ENCODE data around the gene DZIP3. TPM values are rescaled to one million over a fixed set of nuclear protein-coding genes. Genes with fewer than 3 reads are reported as not detected.
"Not testable (repeated sequence)": the region's sequence is repeated elsewhere in the genome, so short reads cannot be mapped to it uniquely, and the experiment has no call there.

Gene DZIP3
- total and polyA plus RNA-seq, 9 donors: 12.6 to 21.8 (median 17.2) TPM

DNA sequence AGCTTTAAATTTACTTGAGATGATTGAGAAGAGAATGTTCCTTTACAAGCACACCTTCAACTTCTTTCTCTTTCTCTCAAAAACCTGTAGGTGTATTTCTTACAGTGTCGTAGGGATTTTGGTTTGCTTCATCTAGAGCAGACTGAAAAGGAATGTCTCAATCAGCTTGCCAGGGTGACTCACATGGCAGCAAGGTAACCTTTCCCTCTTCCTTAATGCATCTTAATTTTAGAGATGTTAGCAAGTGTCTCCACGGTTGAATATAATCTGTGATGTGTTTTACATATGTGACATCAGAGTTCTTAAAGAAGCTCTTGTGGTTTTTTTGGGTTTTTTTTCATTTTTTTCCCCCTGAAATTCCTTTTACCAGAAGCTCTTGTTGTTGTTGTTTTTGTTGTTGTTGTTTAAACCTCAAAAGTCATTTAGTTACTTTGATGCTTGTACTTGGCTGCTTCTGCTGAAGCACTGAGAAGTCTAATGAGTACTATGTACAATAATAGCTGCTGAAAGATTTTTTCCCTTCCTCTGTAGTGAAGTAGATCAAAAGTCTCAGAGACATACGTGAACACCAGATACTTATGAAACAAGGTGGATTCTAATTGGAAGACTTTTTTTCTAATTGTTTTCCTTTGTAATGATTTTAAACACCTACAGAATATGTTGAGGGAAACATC is 84.6 kb downstream of the DZIP3 start:
- H3K9me3 ChIP-seq (replicated peaks; ENCODE audit: control insufficient read depth, low read depth, low read length): no peaks in the 10 kb centered on the region
- no peaks in the 10 kb centered on the region for H3K4me1 ChIP-seq (ENCODE audit: control insufficient read depth, insufficient read depth, low read length)
- peak; percentile 1 for DNase-seq
- H3K4me3 ChIP-seq (ENCODE audit: low read length): no peak overlapping the region
- no CpG with 5 or more reads among the region's 3 CpGs for WGBS (ENCODE audit: insufficient coverage)
- no peak overlapping the region for H3K27ac ChIP-seq (ENCODE audit: low read length)
- H3K36me3 ChIP-seq (ENCODE audit: control insufficient read depth, insufficient read depth, low read length): peaks cover 7% of the 10 kb centered on the region
- no peaks in the 10 kb centered on the region for H3K27me3 ChIP-seq (ENCODE audit: control insufficient read depth, insufficient read depth, low read length)

DNA sequence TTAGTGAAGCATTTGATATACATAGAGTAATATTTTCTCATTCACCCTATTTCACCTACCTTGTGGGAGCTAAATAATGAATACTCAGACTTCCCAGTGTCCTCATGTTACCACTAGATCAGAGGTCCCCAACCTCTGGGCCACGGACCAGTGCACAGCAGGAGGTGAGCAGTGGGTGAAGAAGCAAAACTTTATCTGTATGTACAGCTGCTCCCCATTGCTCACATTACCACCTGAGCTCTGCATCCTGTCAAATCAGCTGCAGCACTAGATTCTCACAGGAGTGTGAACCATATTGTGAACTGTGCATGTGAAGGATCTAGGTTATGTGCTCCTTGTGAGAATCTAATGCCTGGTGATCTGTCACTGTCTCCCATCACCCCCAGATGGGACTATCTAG is 88.3 kb downstream of the DZIP3 start:
- no peak for DNase-seq
- H3K4me1 ChIP-seq (ENCODE audit: control insufficient read depth, insufficient read depth, low read length): no peaks in the 10 kb centered on the region
- no peak overlapping the region for H3K4me3 ChIP-seq (ENCODE audit: low read length)
- peaks cover 10% of the 10 kb centered on the region for H3K36me3 ChIP-seq (ENCODE audit: control insufficient read depth, insufficient read depth, low read length)
- H3K9me3 ChIP-seq (replicated peaks; ENCODE audit: control insufficient read depth, low read depth, low read length): no peaks in the 10 kb centered on the region
- WGBS (ENCODE audit: insufficient coverage): 100% methylated on average over 1 of the region's 1 CpG
- no peaks in the 10 kb centered on the region for H3K27me3 ChIP-seq (ENCODE audit: control insufficient read depth, insufficient read depth, low read length)
- H3K27ac ChIP-seq (ENCODE audit: low read length): no peak overlapping the region

DNA sequence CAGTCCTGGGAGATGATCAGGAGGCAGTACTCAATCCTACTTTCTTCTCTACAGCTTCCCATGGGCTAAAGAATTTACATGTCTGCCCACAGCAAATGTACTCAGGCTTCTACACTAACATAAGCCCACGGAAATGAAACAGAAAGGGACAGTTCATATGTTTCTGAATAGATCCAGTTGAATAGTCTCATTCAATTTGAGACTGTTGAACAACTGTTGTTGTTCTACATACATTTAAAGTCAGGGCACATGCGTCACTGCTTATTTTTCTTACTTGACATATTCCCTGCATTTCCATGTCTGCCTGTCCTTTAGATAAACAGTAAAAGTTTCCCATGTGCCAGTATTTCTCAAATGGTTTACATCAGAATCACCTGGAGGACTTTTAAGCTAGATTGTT is 102.8 kb downstream of the DZIP3 start:
- 100% methylated on average over 1 of the region's 2 CpGs for WGBS (ENCODE audit: insufficient coverage)
- H3K9me3 ChIP-seq (replicated peaks; ENCODE audit: control insufficient read depth, low read depth, low read length); H3K27me3 ChIP-seq (ENCODE audit: control insufficient read depth, insufficient read depth, low read length); H3K27ac ChIP-seq (ENCODE audit: low read length); H3K4me3 ChIP-seq (ENCODE audit: low read length); H3K4me1 ChIP-seq (ENCODE audit: control insufficient read depth, insufficient read depth, low read length); DNase-seq: not testable (repeated sequence)
- peaks cover 19% of the 10 kb centered on the region for H3K36me3 ChIP-seq (ENCODE audit: control insufficient read depth, insufficient read depth, low read length)

DNA sequence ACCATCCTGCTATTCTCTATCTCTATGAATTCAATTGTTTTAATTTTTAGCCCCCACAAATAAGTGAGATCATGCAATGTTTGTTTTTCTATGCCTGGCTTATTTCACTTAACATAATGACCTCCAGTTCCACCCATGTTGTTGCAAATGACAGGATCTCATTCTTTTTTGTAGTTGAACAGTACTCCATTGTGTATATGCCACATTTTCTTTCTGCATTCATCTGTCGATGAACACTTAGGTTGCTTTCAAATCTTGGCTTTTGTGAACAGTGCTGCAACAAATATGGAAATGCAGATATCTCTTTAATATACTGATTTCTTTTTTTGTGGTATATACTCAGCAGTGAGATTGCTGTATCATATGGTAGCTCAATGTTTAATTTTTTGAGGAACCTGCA is 108.9 kb downstream of the DZIP3 start:
- H3K27ac ChIP-seq (ENCODE audit: low read length): no peak overlapping the region
- no CpG with 5 or more reads among the region's 1 CpG for WGBS (ENCODE audit: insufficient coverage)
- no peaks in the 10 kb centered on the region for H3K27me3 ChIP-seq (ENCODE audit: control insufficient read depth, insufficient read depth, low read length)

DNA sequence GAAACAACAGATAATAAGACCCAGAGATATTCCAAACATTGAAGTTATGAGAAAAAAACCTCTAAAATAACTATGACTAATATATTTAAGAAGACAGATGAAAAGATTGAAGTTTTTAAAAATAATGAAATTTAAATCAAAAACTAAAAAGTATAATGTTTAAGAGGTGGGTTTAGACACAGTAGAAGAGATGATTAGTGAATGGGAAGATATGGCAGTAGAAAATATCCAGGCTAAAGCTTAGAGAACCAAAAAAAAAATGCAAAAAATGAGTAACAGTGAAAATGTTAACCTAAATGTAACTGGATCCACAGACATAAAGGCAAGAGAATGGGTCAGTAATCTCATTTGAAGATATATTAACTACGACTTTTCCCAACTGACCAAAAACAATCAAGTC is 115.5 kb downstream of the DZIP3 start:
- H3K4me3 ChIP-seq (ENCODE audit: low read length): no peak overlapping the region
- H3K9me3 ChIP-seq (replicated peaks; ENCODE audit: control insufficient read depth, low read depth, low read length): peaks cover 5% of the 10 kb centered on the region
- no peaks in the 10 kb centered on the region for H3K27me3 ChIP-seq (ENCODE audit: control insufficient read depth, insufficient read depth, low read length)
- no CpG with 5 or more reads among the region's 1 CpG for WGBS (ENCODE audit: insufficient coverage)
- no peak overlapping the region for H3K27ac ChIP-seq (ENCODE audit: low read length)
- no peaks in the 10 kb centered on the region for H3K4me1 ChIP-seq (ENCODE audit: control insufficient read depth, insufficient read depth, low read length)
- DNase-seq: no peak
- H3K36me3 ChIP-seq (ENCODE audit: control insufficient read depth, insufficient read depth, low read length): no peaks in the 10 kb centered on the region

More for the DNA sequence above, 108.9 kb downstream of the DZIP3 start:
- H3K9me3 ChIP-seq (replicated peaks; ENCODE audit: control insufficient read depth, low read depth, low read length): no peaks in the 10 kb centered on the region
- H3K4me3 ChIP-seq (ENCODE audit: low read length): no peak overlapping the region
- no peaks in the 10 kb centered on the region for H3K4me1 ChIP-seq (ENCODE audit: control insufficient read depth, insufficient read depth, low read length)
- peaks cover 2% of the 10 kb centered on the region for H3K36me3 ChIP-seq (ENCODE audit: control insufficient read depth, insufficient read depth, low read length)
- DNase-seq: no peak

DNA sequence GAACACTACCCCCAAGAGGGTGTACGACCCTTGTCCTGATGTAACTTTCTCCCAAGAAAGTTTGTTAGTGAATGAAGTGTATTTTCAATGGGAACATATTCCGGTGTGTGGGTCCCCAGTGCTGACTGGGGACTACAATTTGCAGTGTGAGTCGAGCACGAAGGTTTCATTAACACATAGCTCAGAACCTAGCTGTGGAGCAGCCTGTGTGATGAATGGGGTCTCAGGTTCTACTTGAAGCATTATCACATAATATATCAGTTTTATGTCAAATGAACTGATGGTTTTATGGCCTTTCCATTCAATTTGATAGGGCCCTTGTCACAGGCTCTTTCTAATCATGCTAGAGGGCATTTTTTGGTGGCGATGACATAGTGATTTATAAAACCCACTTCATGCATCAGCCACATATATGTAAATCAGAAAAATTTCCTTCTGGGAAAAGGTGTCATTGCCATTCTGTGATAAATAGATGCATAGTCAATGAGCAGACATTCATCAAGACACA is 123.5 kb downstream of the DZIP3 start:
- no peak overlapping the region for H3K27ac ChIP-seq (ENCODE audit: low read length)
- H3K27me3 ChIP-seq (ENCODE audit: control insufficient read depth, insufficient read depth, low read length): no peaks in the 10 kb centered on the region
- no peak for DNase-seq
- no peak overlapping the region for H3K4me3 ChIP-seq (ENCODE audit: low read length)
- no peaks in the 10 kb centered on the region for H3K9me3 ChIP-seq (replicated peaks; ENCODE audit: control insufficient read depth, low read depth, low read length)
- no peaks in the 10 kb centered on the region for H3K36me3 ChIP-seq (ENCODE audit: control insufficient read depth, insufficient read depth, low read length)
- no peaks in the 10 kb centered on the region for H3K4me1 ChIP-seq (ENCODE audit: control insufficient read depth, insufficient read depth, low read length)
- 33% methylated on average over 2 of the region's 5 CpGs for WGBS (ENCODE audit: insufficient coverage)

DNA sequence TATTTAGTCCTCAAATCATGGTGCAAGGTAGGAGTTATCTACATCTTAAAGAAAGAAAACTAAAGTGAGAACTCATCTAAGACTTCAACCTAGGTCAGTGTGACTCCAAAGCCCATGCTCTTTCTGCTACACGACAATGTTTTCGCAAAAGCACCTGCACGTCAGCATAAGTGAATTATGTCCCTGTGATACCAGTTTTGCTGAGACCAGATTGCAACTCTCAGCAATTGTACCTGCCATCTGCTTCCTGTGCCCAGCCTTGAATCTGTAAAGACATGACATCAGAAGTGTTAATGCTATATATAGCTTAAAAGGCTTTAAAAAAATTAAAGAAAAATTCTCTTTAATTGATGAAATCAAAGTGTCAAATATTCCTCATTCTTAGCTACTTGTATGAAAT is 124.3 kb downstream of the DZIP3 start:
- Histone ChIP-seq H3K9me3 (replicated peaks; ENCODE audit: control insufficient read depth, low read depth, low read length) (no peaks in the 10 kb centered on the region), H3K4me1 (ENCODE audit: control insufficient read depth, insufficient read depth, low read length) (no peaks in the 10 kb centered on the region), H3K36me3 (ENCODE audit: control insufficient read depth, insufficient read depth, low read length) (no peaks in the 10 kb centered on the region), H3K27me3 (ENCODE audit: control insufficient read depth, insufficient read depth, low read length) (no peaks in the 10 kb centered on the region), H3K4me3 (ENCODE audit: low read length) (no peak overlapping the region), H3K27ac (ENCODE audit: low read length) (no peak overlapping the region)
- no peak for DNase-seq
- WGBS (ENCODE audit: insufficient coverage): 76% methylated on average over 3 of the region's 3 CpGs

DNA sequence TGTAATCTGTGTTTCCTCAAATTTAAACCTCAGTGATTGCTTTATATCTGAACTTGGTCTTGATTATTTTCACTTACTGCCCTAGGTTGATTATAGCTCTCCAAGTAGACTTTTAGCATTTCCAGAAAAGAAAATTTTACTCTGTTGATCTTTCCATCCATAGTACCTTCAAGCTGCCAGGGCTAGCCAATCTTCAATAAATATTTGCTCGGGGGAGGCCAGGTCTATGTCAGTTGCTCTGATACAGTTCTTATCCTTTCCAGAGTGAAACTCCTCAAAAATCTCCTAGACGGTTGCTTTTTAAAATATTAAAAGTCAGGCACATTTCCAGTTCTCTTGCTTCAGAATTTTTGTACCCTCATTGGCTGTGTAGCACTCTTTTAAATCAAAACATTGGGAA is 128.9 kb downstream of the DZIP3 start:
- no CpG with 5 or more reads among the region's 2 CpGs for WGBS (ENCODE audit: insufficient coverage)
- no peak overlapping the region for H3K27ac ChIP-seq (ENCODE audit: low read length)
- no peaks in the 10 kb centered on the region for H3K27me3 ChIP-seq (ENCODE audit: control insufficient read depth, insufficient read depth, low read length)

DNA sequence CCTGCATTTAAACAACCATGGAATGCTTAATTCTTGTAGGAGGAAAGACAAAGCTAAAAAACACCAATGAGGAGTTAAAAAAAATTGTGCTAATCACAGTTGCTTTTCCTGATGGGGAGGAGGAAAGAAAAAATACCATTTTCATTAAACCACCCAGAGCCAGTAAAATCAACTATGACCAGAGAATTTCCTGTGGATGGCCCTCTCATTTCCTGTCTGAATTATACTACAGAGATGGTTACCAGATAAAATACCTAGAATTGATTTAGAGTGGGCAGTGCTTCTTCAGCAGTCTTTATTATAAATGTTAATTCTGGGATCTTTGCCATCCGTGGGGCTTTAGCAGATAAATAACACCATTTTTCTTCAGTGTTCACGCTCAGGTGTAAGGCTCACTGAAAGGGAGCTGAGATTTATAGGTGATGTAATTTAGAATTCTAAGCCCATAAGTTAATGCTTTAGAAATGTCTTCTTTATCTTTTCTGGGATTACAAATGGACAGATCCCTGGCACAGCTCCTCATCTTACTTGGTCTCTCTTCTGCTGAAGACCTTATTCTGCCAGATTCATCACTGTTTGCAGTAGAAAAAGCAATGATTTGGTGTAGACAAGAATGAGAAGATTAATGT is 129.8 kb downstream of the DZIP3 start:
- Histone ChIP-seq H3K36me3 (ENCODE audit: control insufficient read depth, insufficient read depth, low read length) (no peaks in the 10 kb centered on the region), H3K4me3 (ENCODE audit: low read length) (no peak overlapping the region), H3K27ac (ENCODE audit: low read length) (no peak overlapping the region), H3K9me3 (replicated peaks; ENCODE audit: control insufficient read depth, low read depth, low read length) (no peaks in the 10 kb centered on the region), H3K4me1 (ENCODE audit: control insufficient read depth, insufficient read depth, low read length) (no peaks in the 10 kb centered on the region), H3K27me3 (ENCODE audit: control insufficient read depth, insufficient read depth, low read length) (no peaks in the 10 kb centered on the region)
- WGBS (ENCODE audit: insufficient coverage): no CpG with 5 or more reads among the region's 2 CpGs
- DNase-seq: no peak

More for the DNA sequence above, 128.9 kb downstream of the DZIP3 start:
- DNase-seq: no peak
- H3K36me3 ChIP-seq (ENCODE audit: control insufficient read depth, insufficient read depth, low read length): no peaks in the 10 kb centered on the region
- no peak overlapping the region for H3K4me3 ChIP-seq (ENCODE audit: low read length)
- H3K9me3 ChIP-seq (replicated peaks; ENCODE audit: control insufficient read depth, low read depth, low read length): no peaks in the 10 kb centered on the region
- no peaks in the 10 kb centered on the region for H3K4me1 ChIP-seq (ENCODE audit: control insufficient read depth, insufficient read depth, low read length)

DNA sequence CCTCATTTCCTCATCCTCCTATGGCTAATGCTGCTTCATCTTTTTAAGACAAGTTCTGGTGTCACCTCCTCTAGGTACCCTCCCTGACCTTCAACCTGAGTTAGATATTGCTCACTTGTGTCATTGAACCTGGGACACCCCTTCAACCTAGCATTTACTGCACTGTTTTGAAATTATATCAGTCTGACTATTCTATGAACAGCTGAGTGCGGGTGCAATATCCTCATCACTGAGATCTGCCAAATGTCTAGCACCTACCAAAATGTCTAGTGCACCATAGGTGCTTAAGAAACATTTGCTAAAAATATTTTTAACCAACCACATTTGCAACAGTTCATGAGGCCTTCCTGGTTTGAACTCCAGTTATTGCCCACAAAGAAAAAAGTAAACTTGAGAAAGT is 133.2 kb downstream of the DZIP3 start:
- Histone ChIP-seq H3K27ac (ENCODE audit: low read length) (no peak overlapping the region), H3K9me3 (replicated peaks; ENCODE audit: control insufficient read depth, low read depth, low read length) (no peaks in the 10 kb centered on the region), H3K36me3 (ENCODE audit: control insufficient read depth, insufficient read depth, low read length) (no peaks in the 10 kb centered on the region), H3K27me3 (ENCODE audit: control insufficient read depth, insufficient read depth, low read length) (no peaks in the 10 kb centered on the region), H3K4me1 (ENCODE audit: control insufficient read depth, insufficient read depth, low read length) (no peaks in the 10 kb centered on the region), H3K4me3 (ENCODE audit: low read length) (no peak overlapping the region)
- WGBS (ENCODE audit: insufficient coverage): no CpG with 5 or more reads among the region's 1 CpG
- DNase-seq: no peak
